ENCODE measurements around the gene GOLGA6C. TPM values are rescaled to one million over a fixed set of nuclear protein-coding genes. Genes with fewer than 3 reads are reported as not detected.

The GOLGA6C gene
- total and polyA plus RNA-seq, 9 of the 15 experiments (the other 6 are each of a cell fraction or from before 2014, with no cell fraction given), result not detected

DNA sequence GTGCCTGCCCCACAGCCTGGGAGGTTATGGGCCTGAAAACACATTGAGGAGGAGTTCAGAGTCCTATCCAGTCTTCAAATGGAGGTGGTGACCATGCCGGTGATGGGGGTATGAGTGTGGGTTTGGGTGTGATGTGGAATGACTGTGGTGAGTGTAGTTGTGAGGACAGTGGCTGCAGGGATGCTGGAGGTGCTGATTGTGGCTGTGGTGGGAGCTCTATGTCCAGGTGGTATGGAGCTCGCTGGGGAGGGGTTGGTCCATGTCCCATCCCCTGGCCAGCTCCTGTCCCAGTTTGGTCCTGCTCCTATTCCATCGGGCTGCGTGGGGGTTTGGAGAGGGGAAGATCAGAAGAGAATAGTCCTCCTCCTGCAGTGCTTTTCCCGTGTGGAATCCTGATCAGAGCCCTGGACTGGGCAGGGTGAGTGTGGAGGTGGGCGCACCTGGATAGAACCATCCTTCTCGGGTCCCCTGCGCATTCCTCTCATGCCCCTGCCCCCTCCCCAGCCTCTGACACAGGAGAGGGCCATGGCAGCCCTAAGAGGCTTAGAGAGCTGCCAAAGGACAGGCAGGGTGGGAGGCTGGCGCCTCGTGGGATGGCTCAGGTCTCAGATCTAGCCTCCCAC, 23.0 kb upstream of the GOLGA6C start:
- BruUV-seq (replicated peaks), result no TSS peak
- Histone ChIP-seq H4K20me1 (replicated peaks; ENCODE audit: control insufficient read depth, insufficient read depth, low read length) (peaks cover 8% of the 10 kb centered on the region), H3K4me2 (ENCODE audit: insufficient read depth, low read length) (no peak overlapping the region), H3K4me3 (no peak overlapping the region), H3K36me3 (ENCODE audit: control insufficient read depth, insufficient read depth, low read length) (no peaks in the 10 kb centered on the region), H3K9ac (ENCODE audit: insufficient read depth in 1 of 2, low read depth in 2 of 2, low read length in 2 of 2) (no peak overlapping the region), H3K27me3 (ENCODE audit: control insufficient read depth in 2 of 2, insufficient read depth in 2 of 2, low read length in 2 of 2) (peaks cover 3 to 70% of the 10 kb centered on the region in 2 experiments; a peak in 4 of 5 replicates), H3K27ac (ENCODE audit: extremely low read depth, low read depth, low read length) (no peak overlapping the region), H3K4me1 (replicated peaks in 1 of 2; ENCODE audit: control insufficient read depth in 2 of 2, insufficient read depth in 2 of 2, low read length in 2 of 2) (peaks cover 0 to 11% of the 10 kb centered on the region in 2 experiments; a peak in 2 of 5 replicates), H3K79me2 (ENCODE audit: control insufficient read depth, insufficient read depth, low read length) (no peaks in the 10 kb centered on the region), H2AFZ (ENCODE audit: low read depth, low read length) (no peak overlapping the region), H3K9me3 (replicated peaks; ENCODE audit: control insufficient read depth, insufficient read depth, low read depth, low read length) (no peaks in the 10 kb centered on the region), H3K9me1 (ENCODE audit: control insufficient read depth, insufficient read depth, low read length) (no peaks in the 10 kb centered on the region)
- ChIA-PET CTCF (ENCODE audit: low intra/inter-chr PET ratio) (no interaction called here), POLR2A (no interaction called here)
- 1% methylated on average over 10 of the region's 10 CpGs for WGBS (ENCODE audit: insufficient coverage, low coverage, missing lambda C conversion rate)
- no peak for ATAC-seq
- no peak for DNase-seq (ENCODE audit: extremely low read depth in 1 of 4, low spot score in 3 of 4)
- FAIRE-seq, result no peak
- TF ChIP-seq ADNP (tag; IDR thresholded peaks at IDR 0.05) (no peak), KDM1A (IDR thresholded peaks at IDR 0.05) (no peak), HDAC6 (IDR thresholded peaks at IDR 0.05; ENCODE audit: low read depth, low read length) (no peak), NR2C2 (CRISPR knock-in tag; IDR thresholded peaks at IDR 0.05) (no peak), NR2C2 (tag; IDR thresholded peaks at IDR 0.05) (no peak), CBX1 (IDR thresholded peaks at IDR 0.05; ENCODE audit: low read depth) (no peak), FOXK2 (conservative IDR thresholded peaks at IDR 0.05 in 1 of 2, IDR thresholded peaks at IDR 0.05 in 1 of 2; ENCODE audit: low read depth in 2 of 2) (no peak), TARDBP (IDR thresholded peaks at IDR 0.05) (no peak), TBP (optimal IDR thresholded peaks at IDR 0.05; ENCODE audit: low read depth, low read length) (no peak), PYGO2 (tag; IDR thresholded peaks at IDR 0.05) (no peak), ZNF3 (CRISPR knock-in tag; IDR thresholded peaks at IDR 0.05) (no peak)
- TF ChIP-seq, protein P1, sequence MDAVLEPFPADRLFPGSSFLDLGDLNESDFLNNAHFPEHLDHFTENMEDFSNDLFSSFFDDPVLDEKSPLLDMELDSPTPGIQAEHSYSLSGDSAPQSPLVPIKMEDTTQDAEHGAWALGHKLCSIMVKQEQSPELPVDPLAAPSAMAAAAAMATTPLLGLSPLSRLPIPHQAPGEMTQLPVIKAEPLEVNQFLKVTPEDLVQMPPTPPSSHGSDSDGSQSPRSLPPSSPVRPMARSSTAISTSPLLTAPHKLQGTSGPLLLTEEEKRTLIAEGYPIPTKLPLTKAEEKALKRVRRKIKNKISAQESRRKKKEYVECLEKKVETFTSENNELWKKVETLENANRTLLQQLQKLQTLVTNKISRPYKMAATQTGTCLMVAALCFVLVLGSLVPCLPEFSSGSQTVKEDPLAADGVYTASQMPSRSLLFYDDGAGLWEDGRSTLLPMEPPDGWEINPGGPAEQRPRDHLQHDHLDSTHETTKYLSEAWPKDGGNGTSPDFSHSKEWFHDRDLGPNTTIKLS (IDR thresholded peaks at IDR 0.05; ENCODE audit: borderline replicate concordance, low read depth), result no peak
- TF ChIP-seq, protein P2, sequence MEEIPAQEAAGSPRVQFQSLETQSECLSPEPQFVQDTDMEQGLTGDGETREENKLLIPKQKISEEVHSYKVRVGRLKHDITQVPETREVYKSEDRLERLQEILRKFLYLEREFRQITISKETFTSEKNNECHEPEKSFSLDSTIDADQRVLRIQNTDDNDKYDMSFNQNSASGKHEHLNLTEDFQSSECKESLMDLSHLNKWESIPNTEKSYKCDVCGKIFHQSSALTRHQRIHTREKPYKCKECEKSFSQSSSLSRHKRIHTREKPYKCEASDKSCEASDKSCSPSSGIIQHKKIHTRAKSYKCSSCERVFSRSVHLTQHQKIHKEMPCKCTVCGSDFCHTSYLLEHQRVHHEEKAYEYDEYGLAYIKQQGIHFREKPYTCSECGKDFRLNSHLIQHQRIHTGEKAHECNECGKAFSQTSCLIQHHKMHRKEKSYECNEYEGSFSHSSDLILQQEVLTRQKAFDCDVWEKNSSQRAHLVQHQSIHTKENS (CRISPR knock-in tag; IDR thresholded peaks at IDR 0.05), result no peak
- TF ChIP-seq, protein P3, sequence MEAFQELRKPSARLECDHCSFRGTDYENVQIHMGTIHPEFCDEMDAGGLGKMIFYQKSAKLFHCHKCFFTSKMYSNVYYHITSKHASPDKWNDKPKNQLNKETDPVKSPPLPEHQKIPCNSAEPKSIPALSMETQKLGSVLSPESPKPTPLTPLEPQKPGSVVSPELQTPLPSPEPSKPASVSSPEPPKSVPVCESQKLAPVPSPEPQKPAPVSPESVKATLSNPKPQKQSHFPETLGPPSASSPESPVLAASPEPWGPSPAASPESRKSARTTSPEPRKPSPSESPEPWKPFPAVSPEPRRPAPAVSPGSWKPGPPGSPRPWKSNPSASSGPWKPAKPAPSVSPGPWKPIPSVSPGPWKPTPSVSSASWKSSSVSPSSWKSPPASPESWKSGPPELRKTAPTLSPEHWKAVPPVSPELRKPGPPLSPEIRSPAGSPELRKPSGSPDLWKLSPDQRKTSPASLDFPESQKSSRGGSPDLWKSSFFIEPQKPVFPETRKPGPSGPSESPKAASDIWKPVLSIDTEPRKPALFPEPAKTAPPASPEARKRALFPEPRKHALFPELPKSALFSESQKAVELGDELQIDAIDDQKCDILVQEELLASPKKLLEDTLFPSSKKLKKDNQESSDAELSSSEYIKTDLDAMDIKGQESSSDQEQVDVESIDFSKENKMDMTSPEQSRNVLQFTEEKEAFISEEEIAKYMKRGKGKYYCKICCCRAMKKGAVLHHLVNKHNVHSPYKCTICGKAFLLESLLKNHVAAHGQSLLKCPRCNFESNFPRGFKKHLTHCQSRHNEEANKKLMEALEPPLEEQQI (IDR thresholded peaks at IDR 0.05), result no peak
- TF ChIP-seq, protein P4, sequence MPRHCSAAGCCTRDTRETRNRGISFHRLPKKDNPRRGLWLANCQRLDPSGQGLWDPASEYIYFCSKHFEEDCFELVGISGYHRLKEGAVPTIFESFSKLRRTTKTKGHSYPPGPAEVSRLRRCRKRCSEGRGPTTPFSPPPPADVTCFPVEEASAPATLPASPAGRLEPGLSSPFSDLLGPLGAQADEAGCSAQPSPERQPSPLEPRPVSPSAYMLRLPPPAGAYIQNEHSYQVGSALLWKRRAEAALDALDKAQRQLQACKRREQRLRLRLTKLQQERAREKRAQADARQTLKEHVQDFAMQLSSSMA (CRISPR knock-in tag; IDR thresholded peaks at IDR 0.05), result no peak
- in situ Hi-C loops (cut with MboI) (loop anchor here (10.0 kb wide), 1 partner anchor 1150 kb away; the partner anchor contains the start of gene GOLGA6A), intact Hi-C loops (cut with micrococcal nuclease) (no loop called here)
